Measurements from ENCODE around the gene POLR3B.

DNA sequence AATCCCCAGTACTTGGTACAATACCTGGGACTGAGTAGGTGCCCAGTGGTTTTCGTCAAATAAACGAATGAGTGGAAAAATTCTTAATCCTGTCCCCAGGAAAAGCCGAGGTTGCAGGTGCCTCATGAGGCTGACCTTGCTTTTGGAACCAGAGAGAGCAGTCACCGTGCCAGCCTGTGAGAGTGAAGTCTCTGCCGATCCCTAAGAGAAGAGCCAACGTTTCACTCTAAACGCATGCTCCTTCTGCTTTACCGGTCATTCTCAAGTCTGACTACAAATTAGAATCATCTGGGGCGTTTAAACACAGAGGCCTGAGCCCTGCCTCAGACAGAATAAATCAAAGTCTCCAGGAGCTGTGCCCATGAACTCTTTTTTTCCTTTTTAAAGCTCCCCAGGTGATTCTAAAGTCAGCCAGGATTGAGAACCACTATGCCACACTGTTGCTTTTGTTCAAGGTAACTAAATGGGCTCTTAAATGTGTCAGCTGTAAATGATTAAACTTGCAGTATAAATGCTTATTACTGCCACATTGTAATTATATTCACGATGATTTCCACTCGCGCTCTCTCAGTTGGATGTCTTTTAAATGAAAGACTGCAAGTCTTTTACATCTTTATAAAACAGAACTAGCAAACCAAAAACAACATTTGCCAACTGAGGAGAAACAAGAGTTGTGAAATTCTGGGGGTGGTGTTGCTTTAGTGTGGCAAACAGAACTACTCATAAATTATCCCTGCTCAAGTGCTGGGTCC is 28.1 kb upstream of the POLR3B start:
- TF ChIP-seq, protein P1, sequence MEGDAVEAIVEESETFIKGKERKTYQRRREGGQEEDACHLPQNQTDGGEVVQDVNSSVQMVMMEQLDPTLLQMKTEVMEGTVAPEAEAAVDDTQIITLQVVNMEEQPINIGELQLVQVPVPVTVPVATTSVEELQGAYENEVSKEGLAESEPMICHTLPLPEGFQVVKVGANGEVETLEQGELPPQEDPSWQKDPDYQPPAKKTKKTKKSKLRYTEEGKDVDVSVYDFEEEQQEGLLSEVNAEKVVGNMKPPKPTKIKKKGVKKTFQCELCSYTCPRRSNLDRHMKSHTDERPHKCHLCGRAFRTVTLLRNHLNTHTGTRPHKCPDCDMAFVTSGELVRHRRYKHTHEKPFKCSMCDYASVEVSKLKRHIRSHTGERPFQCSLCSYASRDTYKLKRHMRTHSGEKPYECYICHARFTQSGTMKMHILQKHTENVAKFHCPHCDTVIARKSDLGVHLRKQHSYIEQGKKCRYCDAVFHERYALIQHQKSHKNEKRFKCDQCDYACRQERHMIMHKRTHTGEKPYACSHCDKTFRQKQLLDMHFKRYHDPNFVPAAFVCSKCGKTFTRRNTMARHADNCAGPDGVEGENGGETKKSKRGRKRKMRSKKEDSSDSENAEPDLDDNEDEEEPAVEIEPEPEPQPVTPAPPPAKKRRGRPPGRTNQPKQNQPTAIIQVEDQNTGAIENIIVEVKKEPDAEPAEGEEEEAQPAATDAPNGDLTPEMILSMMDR (IDR thresholded peaks at IDR 0.05): no peak
- TF ChIP-seq POLR2AphosphoS5 (IDR thresholded peaks at IDR 0.05): no peak
- no peak for TF ChIP-seq POLR2A (IDR thresholded peaks at IDR 0.05)
